GM21576 (cell line): ENCODE measurements around the gene KNDC1.
"Not testable (repeated sequence)": the region's sequence is repeated elsewhere in the genome, so short reads cannot be mapped to it uniquely, and the experiment has no call there.

Source experiments
- ATAC-seq: cut with Tn5 transposase; IDR thresholded peaks from one replicate; pipeline ENCODE4 v1.9.1; 2021; ENCODE audit warnings: mild to moderate bottlenecking, moderate library complexity; ENCODE audit not compliant: unreplicated experiment

Gene KNDC1

GRCh38 chr10:133174689-133175263, 14.8 kb downstream of the KNDC1 start:
- ATAC-seq, result no peak

GRCh38 chr10:133175624-133176023, 15.6 kb downstream of the KNDC1 start:
- ATAC-seq, result not testable (repeated sequence)

GRCh38 chr10:133176546-133176945, 16.5 kb downstream of the KNDC1 start:
- no peak for ATAC-seq

DNA sequence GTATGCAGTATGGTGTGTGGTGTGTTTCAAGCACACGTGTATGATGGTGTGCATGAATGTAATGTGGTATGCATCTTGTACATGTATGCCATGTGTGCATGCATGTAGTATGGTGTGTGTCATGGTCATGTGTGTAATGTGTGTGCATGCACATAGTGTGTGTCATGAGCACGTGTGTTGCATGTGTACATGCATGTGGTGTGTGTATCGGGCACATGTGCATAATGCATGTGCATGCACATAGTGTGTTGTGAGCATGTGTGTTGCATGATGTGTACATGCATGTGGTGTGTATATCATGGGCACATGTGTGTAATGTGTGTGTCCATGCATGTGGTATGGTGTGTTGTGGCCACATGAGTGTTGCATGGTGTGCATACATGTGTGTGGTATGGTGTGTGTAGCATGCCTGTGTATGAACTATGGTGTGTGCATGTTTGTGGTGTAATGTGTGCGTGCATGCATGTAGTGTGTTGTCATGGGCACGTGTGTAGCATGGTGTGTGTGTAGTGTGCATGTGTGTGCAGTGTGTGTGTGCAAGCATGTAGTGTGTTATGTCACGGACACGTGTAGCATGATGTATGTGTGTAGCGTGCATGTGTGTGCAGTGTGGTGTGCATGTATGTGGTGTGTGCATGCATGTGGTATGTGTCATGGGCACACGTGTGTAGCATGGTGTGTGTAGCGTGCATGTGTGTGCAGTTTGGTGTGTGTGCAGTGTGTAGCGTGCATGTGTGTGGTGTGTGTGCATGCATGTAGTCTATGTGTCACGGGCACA, 17.6 kb downstream of the KNDC1 start:
- ATAC-seq, result no peak

DNA sequence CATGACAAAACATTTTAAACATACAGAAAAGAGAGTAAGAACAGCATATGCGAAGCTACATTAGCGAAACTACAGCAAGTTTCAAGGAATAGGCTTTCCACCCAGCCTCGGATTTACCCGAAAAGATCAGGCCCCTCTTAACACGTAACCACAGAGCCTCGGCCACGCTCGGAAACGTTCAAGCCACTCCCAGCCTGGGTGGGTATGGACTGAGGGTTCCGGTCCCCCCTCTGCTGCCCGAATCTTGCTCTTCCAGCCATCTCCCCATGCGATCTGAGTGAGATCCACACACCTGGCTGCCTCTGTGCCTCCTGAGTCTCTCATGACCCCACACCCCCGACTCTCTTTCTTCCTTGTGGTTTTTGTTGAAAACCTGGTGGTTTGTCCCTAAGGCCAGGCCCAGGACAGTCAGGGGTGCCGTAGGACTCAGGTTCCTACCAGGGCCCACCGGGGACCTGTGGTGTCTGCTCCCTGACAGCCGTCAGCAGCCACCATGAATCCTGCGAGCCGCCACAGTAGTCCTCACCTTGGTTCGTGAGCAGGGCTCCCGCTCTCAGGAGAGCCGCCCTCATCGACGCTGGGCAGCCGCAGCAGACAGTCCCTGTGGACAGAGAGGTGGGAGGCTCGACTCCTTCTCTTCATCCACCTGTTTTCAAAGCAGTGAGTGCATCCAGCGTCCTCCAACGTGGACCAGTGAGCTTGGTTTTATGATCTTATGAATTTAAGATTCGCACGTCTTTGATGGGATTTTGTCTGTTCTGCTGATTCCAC, 18.5 kb downstream of the KNDC1 start:
- no peak for ATAC-seq

DNA sequence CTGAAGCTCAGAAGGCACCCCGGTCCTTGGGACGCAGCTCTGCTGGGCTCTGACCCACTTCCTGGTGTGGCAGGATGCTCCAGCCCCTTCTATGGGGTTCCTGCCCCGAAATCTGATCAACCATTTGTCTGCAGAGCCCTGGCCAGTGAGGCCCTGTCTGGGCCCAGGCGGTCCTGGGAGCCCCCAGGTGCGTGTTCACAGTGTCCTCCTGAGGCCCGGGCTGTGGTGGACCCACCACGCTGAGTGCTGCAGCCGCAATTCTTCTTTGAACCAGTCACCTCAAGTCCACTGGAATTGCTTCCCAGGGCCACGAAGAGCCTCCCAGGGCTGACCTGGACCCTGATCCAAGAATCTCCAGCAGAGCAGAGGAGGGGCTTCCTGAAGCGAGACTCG, 19.1 kb downstream of the KNDC1 start:
- no peak for ATAC-seq

DNA sequence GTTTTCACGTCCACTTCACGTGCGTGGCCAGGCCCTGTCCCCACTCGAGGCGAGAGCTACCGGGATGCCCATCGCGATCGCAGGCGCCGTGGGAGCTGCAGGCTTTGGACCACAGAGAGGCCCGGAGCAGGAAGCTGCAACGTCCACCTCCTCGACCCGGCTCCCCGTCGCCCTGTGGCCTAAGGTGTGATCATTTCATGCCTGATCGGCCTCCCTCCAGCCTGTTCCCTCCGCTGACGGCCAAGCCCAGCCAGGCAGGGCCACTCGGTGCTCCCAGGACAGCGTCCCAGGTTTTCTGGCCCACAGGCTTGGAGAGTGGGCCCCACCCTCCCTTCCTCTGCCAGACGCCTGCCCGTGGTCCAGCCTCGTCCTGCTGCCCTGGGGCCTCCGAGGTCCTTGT, 19.6 kb downstream of the KNDC1 start:
- ATAC-seq, result no peak

GRCh38 chr10:133180192-133180964, 20.4 kb downstream of the KNDC1 start:
- ATAC-seq, result no peak

- no peak for ATAC-seq
Measured at GRCh38 chr10:133180965-133181639, 21.1 kb downstream of the KNDC1 start.

GRCh38 chr10:133182190-133182589, 22.2 kb downstream of the KNDC1 start:
- no peak for ATAC-seq

GRCh38 chr10:133182791-133183645, 23.0 kb downstream of the KNDC1 start:
- no peak for ATAC-seq

DNA sequence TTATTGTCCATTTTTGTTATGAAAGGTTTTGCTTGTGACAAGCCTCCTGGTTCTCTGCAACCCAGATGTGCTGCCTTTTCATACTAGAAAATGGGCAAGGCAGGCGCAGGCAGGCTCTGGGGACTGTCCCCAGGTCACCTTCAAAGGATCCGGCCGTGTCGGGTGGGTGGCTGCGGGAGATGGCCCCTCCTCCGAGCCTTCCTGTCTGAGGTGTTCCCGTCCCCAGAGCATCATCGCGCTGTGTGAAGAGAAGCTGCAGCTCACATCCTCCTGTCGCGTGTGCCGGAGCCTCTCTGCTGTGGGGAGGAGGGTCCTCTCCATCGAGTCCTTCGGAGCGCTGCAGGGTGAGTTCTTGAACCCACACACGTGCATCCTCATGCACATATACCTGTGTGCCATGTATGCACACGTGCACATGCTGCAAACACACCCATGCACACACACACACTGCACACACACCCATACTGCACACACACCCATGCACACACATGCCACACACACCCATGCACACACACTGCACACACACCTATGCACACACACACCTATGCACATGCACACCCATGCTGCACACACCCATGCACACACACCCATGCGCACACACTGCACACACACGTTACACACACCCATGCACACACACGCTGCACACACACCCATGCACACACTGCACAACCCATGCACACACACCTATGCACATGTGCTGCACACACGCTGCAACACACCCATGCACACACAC, 23.8 kb downstream of the KNDC1 start:
- ATAC-seq, result no peak

GRCh38 chr10:133184591-133185244, 24.7 kb downstream of the KNDC1 start:
- ATAC-seq, result no peak

DNA sequence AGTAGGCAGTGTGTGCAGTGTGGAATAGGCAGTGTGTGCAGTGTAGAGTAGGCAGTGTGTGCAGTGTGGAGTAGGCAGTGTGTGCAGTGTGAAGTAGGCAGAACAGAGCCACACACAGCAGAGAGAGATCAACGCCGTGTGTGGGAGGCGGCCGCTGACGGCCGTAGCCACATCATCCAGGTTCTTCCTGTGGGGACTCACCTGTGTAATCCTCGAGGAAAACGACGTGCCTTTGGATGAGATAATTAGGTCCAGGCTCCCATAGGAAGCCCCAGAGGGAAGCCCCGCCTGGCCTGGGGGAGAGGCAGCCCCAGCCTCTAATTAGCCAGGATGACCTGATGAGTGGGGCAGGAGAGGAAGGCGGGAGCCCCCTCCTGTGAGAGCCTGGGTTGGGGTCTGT, 25.4 kb downstream of the KNDC1 start:
- no peak for ATAC-seq

DNA sequence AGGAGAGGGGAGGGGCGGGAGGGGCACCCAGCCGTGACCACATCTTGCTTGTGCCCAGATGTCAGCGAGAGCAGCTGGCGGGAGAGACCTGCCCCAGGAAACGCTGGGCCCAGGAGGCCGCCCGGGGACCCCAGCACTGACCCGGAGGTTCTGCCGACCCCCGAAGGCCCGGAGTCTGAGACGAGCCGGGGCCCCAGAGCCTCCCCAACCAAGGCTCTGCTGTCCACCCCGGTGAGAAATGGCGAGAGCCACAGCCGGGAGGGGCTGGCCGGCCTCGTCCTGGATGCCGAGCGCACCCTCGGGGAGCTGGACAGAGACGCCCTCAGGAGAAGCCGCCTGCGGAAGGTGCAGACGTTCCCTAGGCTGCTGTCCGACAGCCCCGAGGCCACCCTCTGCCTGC, 25.9 kb downstream of the KNDC1 start:
- no peak for ATAC-seq

GRCh38 chr10:133186416-133187090, 26.5 kb downstream of the KNDC1 start:
- ATAC-seq, result no peak

GRCh38 chr10:133187091-133187905, 27.3 kb downstream of the KNDC1 start:
- no peak for ATAC-seq
